Tibial nerve (tissue), 4 donors: ENCODE measurements around the gene GLS.

Source experiments
- CTCF ChIP-seq, 5 experiments: fragments of 200-600 bp in 3 of 5; fragments of 450-650 bp in 2 of 5; sonication (generic) in 3 of 5; IDR thresholded peaks; one replicate each; pipeline ENCODE4 v1.5.1; 2016 to 2019; ENCODE audit warnings: antibody characterized with exemption in 5 of 5, mild to moderate bottlenecking in 3 of 5, moderate library complexity in 2 of 5
- EP300 ChIP-seq, 2 donors: sonication (generic); formaldehyde crosslinking; IDR thresholded peaks; one replicate each; pipeline ENCODE4 v1.6.1; 2017; ENCODE audit warnings: antibody characterized with exemption in 2 of 2, mild to moderate bottlenecking in 1 of 2
- POLR2A ChIP-seq, 2 donors: fragments of 450-650 bp; IDR thresholded peaks; one replicate each; pipeline ENCODE4 v1.6.1; 2017; ENCODE audit warnings: antibody characterized with exemption in 2 of 2, mild to moderate bottlenecking in 2 of 2, moderate library complexity in 2 of 2

GRCh38 chr2:190880378-190881083 lies at the start of gene GLS:
- TF ChIP-seq CTCF (IDR thresholded peaks at IDR 0.05) (no peak), POLR2A (IDR thresholded peaks at IDR 0.05) (peak; percentile 98 to 99), EP300 (IDR thresholded peaks at IDR 0.05) (peak; percentile 45 to 99)
